ENCODE data around the gene IL4I1.
A peak's percentile ranks its signal among the peaks of the same experiment; 100 is the strongest.

- TF ChIP-seq MXI1 (IDR thresholded peaks at IDR 0.05; ENCODE audit: low read depth, low read length) (no peak), CTCF (IDR thresholded peaks at IDR 0.05) (no peak), EZH2phosphoT487 (IDR thresholded peaks at IDR 0.05; ENCODE audit: borderline replicate concordance, low read depth) (no peak), MAX (IDR thresholded peaks at IDR 0.05; ENCODE audit: low read depth) (no peak), PBX3 (IDR thresholded peaks at IDR 0.05) (peak; percentile 18), RAD21 (IDR thresholded peaks at IDR 0.05; ENCODE audit: low read length) (no peak), ELF1 (IDR thresholded peaks at IDR 0.05) (0 out of 2 replicates have a peak, but pooled peaks have one; percentile 2), REST (IDR thresholded peaks at IDR 0.05; ENCODE audit: low read depth, low read length) (no peak), SIN3A (IDR thresholded peaks at IDR 0.05; ENCODE audit: borderline replicate concordance, low read depth, low read length) (no peak), ZBTB33 (IDR thresholded peaks at IDR 0.05; ENCODE audit: borderline replicate concordance, low read depth) (peak; percentile 40; the same call in 1 of the 2 replicates), YY1 (IDR thresholded peaks at IDR 0.05; ENCODE audit: low read depth) (no peak)
Observed at GRCh38 chr19:49857061-49857837, 39.4 kb downstream of the IL4I1 start.
